HG03025 (cell line): ENCODE results near the gene TEX19.
"Not testable (repeated sequence)": the region's sequence is repeated elsewhere in the genome, so short reads cannot be mapped to it uniquely, and the experiment has no call there.

Source experiments
- ATAC-seq: cut with Tn5 transposase; IDR thresholded peaks from one replicate; pipeline ENCODE4 v1.9.1; 2021; ENCODE audit warnings: mild to moderate bottlenecking, moderate library complexity; ENCODE audit not compliant: unreplicated experiment, low FRiP score

Gene TEX19

GRCh38 chr17:82333279-82334171, 25.5 kb upstream of the TEX19 start, which contains the start of gene SECTM1:
Gene SECTM1, minus strand, starts transcription at chr17:82333766. Its CDS starts 6,526 bp downstream, at chr17:82327240.
- no peak for ATAC-seq

DNA sequence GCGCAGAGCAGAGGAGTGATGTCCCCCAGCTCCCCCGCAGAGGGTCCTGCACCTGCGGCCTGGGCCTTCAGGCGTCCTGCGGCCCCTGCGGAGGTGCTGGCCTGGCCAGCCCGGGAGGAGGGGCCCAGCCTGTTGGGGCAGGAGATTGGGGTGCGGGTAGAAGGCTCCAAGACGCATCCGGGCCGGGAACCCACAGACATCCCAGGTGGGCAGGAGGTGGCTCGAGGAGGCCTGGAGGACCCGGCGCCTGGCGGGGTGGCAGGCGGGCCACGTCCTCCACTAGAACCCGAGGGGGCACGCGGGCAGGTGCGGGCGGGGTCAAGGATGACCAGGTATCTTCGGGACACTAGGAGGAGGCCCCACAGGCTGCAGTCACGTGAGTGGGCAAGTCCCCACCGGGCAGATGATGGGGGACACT, 24.8 kb upstream of the TEX19 start:
- no peak for ATAC-seq

DNA sequence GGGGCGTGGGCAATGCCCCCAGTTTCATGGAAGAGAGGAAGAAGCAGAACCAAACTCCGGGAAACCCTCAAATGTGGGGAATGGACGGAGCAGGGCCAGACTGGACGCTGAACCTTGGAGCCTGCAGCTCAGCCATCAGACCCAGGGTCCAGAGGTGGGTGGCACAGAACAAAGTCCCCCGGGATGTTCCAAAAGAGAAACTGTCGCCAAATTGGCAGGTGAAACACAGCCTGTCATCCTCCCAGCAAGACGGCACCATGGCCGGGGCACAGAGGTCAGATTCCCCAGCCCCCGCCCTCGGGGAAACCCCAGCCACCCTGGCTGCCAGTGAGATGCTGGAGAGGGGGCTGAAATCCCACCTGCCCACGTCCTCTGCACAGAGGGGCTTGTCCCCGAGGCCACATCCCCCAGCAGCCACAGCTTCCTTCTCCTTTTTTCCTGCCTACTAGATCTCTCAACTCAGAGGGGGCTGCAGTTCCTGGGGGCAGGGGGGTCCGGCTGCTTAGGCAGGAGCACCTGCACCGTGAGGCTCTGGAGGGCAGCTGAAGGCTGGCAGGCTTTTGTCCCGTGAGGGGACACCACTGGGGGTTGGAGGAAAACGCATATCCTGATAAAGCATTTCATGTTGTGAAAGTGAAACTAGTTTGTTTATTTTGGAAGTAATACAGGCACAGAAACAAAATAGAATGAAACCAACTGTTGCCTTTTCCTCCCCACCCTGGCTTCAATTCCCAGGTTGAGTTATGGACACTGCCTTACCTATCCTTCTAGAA, 24.2 kb upstream of the TEX19 start:
- no peak for ATAC-seq

- ATAC-seq: no peak
Observed at GRCh38 chr17:82338858-82339633, 20.0 kb upstream of the TEX19 start.

- no peak for ATAC-seq
Observed at GRCh38 chr17:82339634-82340580, 19.1 kb upstream of the TEX19 start.

GRCh38 chr17:82342361-82343079, 16.5 kb upstream of the TEX19 start:
- no peak for ATAC-seq

GRCh38 chr17:82343560-82343959, 15.5 kb upstream of the TEX19 start:
- ATAC-seq: no peak

DNA sequence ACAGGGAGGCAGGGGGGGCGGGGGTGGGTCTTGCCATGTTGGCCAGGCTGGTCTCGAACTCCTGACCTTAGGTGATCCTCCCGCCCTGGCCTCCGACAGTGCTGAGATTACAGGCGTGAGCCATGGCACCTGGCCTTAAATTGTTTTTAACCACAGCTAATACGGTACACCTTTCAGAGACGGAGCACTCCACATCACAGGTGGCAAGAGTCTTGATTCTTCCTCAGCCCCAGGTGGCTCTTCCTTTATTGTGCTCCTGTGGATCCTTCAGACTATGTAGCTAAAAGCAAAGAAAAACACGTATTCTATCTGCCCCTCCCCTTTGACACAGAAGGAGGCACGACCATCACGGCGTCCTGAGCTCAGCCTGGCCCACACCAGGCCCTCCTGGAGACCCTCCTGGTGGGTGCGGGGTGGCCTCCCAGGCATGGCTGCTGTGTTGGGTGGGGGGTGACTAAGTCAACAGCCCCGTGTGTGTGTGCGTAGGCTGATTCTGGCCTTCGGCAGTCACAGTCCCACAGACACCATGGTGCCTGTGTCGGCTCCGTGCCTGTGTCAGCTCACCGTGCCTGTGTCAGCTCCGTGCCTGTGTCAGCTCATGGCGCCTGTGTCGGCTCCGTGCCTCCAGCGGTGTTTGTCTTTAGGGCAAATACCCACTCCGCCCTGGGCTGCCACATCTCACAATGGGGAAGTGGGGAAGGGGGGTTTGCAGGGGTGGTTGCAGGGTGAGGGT, 14.7 kb upstream of the TEX19 start:
- ATAC-seq: no peak

DNA sequence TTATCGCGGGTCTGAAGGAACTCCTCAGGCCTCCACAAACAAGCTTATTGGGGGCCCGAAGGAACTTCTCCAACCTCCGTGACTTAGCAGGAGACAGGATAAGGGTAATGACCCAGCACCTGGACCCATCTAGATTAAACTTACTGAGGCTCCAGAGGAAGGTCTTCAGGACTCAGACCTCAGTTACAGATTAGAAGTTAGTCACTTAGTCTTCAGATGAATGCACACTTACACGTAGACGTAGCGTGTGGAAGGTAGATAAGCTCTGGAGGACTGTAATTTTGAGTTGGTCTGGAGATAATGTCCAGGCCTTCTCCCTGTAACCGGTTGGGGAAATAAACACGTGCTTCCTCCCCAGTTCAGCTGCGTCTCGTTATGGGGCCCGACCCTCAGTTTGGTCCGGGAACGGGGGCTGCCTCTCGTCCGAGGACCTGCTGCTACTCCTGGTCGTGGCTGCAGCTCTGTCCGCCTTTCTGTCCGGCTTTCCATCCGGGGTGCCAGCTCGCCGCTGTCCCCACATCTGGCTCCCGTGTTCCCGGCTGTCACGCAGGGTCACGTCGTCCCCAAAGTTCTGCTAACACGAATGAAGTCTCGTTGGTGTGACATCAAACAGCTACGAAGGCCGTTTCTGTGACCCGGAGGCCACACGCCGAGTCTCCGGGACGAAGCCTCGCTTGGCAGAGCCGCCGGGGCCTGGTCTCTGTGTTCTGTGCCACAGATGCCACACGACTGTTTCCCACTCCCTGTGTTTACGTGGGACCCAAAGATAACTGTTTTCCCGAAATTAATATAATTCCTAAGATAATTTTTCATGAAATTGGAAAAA, 13.7 kb upstream of the TEX19 start:
- no peak for ATAC-seq

DNA sequence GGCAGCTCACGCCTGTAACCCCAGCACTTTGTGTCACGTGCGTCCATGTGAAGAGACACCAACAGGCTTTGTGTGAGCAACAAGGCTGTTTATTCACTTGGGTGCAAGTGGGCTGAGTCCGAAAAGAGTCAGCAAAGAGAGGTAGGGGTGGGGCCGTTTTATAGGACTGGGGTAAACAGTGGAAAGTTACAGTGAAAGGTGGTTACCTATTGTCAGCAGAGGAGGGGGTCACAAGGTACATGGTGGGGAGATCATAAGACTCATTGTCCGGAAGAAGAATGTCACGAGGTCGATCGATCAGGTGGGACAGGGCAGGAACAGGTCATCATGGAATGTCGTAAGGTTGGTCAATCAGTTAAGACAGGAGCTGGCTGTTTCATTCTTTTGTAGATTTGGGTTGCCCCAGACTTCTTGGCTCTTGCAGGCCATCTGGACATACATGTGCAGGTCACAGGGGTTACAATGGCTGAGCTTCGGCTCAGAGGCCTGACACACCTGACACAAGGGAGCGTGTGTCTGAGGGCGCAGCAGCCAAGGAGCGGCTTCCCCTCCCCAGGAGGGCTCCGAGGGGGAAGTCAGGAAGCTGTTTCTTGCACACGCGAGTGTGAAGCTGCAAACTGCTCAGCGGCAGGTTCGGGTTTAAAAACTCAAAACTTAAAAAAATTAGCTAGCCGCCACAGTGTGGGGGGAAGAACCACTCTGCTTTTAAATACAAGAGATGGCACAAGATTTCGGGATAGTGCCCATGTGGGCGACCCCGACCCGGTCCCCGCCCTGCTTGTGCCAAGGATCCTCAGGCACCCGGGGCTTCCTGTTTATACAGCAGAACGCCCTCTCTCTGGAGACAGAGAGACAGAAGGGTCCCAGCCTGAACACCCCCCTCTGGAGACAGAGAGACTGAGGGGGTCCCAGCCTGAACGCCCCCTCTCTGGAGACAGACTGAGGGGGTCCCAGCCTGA, 12.4 kb upstream of the TEX19 start:
- ATAC-seq: no peak

GRCh38 chr17:82347994-82348393, 11.1 kb upstream of the TEX19 start:
- not testable (repeated sequence) for ATAC-seq

GRCh38 chr17:82348434-82348833, 10.6 kb upstream of the TEX19 start:
- no peak for ATAC-seq

GRCh38 chr17:82348866-82349265, 10.2 kb upstream of the TEX19 start:
- ATAC-seq: no peak

DNA sequence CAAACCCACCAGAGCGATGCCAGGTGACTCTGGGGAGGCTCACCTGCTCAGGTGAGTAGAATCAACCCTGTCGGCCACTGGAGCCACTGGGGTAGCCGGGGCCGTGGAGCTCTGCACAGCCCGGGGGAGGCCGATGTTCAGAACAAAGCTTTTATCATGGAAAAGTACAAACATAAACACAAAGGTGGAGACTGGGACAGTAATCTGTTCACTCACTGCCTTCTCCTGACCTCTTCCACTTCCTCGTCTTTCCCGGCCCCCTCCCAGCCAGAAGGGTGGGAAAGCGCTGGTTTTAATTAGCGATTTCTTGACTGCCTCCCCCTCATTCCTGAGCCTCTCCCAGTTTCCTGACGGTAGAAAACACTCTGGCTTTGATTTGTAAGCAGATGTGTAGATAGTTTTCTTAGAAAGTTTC, 9.8 kb upstream of the TEX19 start:
- no peak for ATAC-seq

GRCh38 chr17:82350182-82351030, 8.6 kb upstream of the TEX19 start:
- ATAC-seq: no peak
